BJ (cell line): ENCODE measurements around the gene MYO15B. TPM values are rescaled to one million over a fixed set of nuclear protein-coding genes. Genes with fewer than 3 reads are reported as not detected.

Experiments
- CTCF ChIA-PET: fragments of 350-600 bp; formaldehyde crosslinking; extraction: SDS; loops from one replicate; lab custom pipeline; 2021; ENCODE audit warnings: antibody characterized with exemption, inconsistent platforms; lab: Yijun Ruan, JAX
- POLR2A ChIA-PET: fragments of 300-600 bp; sonication (Branson Sonifier 250); formaldehyde crosslinking; extraction: SDS; loops from one replicate; lab custom pipeline; 2021; ENCODE audit warnings: antibody characterized with exemption; lab: Charles Lee
- DNase-seq: peaks from one replicate; pipeline ENCODE4 v3.0.0-alpha.2; 2011; ENCODE audit warnings: low read depth
- H3K27me3 ChIP-seq: 2 replicates; pipeline ENCODE4 v1.6.0; 2011; ENCODE audit warnings: low read length; ENCODE audit not compliant: control insufficient read depth, insufficient read depth
- H3K36me3 ChIP-seq: 2 replicates; pipeline ENCODE4 v1.5.1; 2011; ENCODE audit warnings: low read length; ENCODE audit not compliant: control insufficient read depth, insufficient read depth
- H3K4me3 ChIP-seq: 2 replicates; pipeline ENCODE4 v1.5.1; 2011; ENCODE audit warnings: low read depth, mild to moderate bottlenecking, control low read depth, low read length
- polyA plus RNA-seq: library from polyadenylated mRNA; depleted of rRNA; stranded (reverse); fragments of >200 nt; gene quantifications from 2 replicates; pipeline ENCODE4 v1.2.3, GENCODE V29; 2011
- TF ChIP-seq, protein P1 (sequence below): IDR thresholded peaks from 2 replicates; pipeline ENCODE4 v1.5.1; 2011; ENCODE audit warnings: low read depth, mild to moderate bottlenecking, control low read depth, inconsistent platforms, low read length, moderate library complexity; ENCODE audit not compliant: insufficient read depth

Gene MYO15B
- polyA plus RNA-seq, 1 experiment: 1.3 TPM

DNA sequence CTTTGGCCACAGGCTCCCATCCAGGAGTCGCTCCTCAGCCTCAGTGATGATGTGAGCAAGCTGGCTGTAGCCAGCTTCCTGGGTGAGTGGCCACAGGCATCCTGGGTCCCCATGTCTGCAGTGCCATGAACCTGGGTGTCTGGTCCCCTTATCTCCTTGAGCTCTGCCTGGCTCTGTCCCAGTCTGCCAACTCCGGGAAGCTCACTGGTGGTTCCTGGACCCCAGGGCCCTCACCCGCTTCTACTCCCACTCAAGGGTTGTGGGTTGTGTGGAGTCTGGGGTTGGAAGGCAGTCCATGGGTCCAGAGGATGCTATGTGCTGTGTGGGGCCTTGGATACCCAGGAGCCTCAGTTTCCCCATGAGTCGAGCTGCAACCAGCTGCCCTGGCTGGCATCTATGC lies 33.9 kb downstream of the MYO15B start:
- POLR2A ChIA-PET: no interaction called here

DNA sequence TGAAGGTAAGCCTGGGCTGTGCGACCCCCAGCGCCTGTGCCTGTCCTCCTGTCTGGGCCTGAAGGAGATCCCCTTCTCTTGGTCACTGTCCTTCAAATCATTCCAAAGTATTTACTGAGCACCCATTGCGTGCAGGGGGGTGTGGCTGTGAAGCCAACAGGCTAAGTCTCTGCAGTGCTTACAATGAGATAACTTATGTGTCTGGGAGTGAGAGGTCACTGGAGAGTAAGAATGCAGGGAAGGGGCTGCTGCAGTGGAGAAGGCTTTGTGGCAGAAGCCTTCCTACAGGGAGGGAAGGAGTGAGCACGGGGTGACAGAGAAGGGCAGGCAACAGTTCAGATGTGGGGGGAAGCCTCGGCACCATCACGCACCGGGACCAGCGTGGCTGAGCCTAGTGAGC lies 34.5 kb downstream of the MYO15B start:
- ChIA-PET POLR2A (no interaction called here), CTCF (interaction anchor here (0.9 to 21.7 kb wide), 3 partner anchors 11 to 126 kb away, joined by 3 to 502 read pairs (median 37); partner anchors contain the start of gene SMIM5)
- no peak for DNase-seq
- H3K36me3 ChIP-seq: no peaks in the 10 kb centered on the region
- TF ChIP-seq, protein P1, sequence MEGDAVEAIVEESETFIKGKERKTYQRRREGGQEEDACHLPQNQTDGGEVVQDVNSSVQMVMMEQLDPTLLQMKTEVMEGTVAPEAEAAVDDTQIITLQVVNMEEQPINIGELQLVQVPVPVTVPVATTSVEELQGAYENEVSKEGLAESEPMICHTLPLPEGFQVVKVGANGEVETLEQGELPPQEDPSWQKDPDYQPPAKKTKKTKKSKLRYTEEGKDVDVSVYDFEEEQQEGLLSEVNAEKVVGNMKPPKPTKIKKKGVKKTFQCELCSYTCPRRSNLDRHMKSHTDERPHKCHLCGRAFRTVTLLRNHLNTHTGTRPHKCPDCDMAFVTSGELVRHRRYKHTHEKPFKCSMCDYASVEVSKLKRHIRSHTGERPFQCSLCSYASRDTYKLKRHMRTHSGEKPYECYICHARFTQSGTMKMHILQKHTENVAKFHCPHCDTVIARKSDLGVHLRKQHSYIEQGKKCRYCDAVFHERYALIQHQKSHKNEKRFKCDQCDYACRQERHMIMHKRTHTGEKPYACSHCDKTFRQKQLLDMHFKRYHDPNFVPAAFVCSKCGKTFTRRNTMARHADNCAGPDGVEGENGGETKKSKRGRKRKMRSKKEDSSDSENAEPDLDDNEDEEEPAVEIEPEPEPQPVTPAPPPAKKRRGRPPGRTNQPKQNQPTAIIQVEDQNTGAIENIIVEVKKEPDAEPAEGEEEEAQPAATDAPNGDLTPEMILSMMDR: no peak
- H3K27me3 ChIP-seq: no peaks in the 10 kb centered on the region; the same call in 1 of the 2 replicates
- no peak overlapping the region for H3K4me3 ChIP-seq

More for the DNA sequence above, 33.9 kb downstream of the MYO15B start:
- Histone ChIP-seq H3K4me3 (no peak overlapping the region), H3K27me3 (no peaks in the 10 kb centered on the region; the same call in 1 of the 2 replicates), H3K36me3 (no peaks in the 10 kb centered on the region)
- TF ChIP-seq, protein P1: no peak
- CTCF ChIA-PET: interaction anchor here (0.9 to 21.7 kb wide), 4 partner anchors 12 to 127 kb away, joined by 3 to 502 read pairs (median 20); partner anchors contain the start of gene SMIM5
- no peak for DNase-seq

GRCh38 chr17:75622771-75623273 lies 35.2 kb downstream of the MYO15B start:
- TF ChIP-seq, protein P1: no peak
- ChIA-PET CTCF (interaction anchor here (1.1 to 21.7 kb wide), 4 partner anchors 9 to 125 kb away, joined by 4 to 502 read pairs (median 26); partner anchors contain the start of gene SMIM5), POLR2A (no interaction called here)
- H3K4me3 ChIP-seq: no peak overlapping the region
- DNase-seq: no peak
- no peaks in the 10 kb centered on the region; the same call in 1 of the 2 replicates for H3K27me3 ChIP-seq
- no peaks in the 10 kb centered on the region for H3K36me3 ChIP-seq

GRCh38 chr17:75623386-75623785 lies 35.8 kb downstream of the MYO15B start:
- Histone ChIP-seq H3K4me3 (no peak overlapping the region), H3K36me3 (no peaks in the 10 kb centered on the region; the same call in 1 of the 2 replicates), H3K27me3 (no peaks in the 10 kb centered on the region; the same call in 1 of the 2 replicates)
- TF ChIP-seq, protein P1: no peak
- POLR2A ChIA-PET: no interaction called here
- no peak for DNase-seq
- CTCF ChIA-PET: interaction anchor here (0.8 to 21.7 kb wide), 6 partner anchors 9 to 125 kb away, joined by 3 to 502 read pairs (median 5); partner anchors contain the start of gene SMIM5

GRCh38 chr17:75624021-75624420 lies 36.4 kb downstream of the MYO15B start:
- H3K4me3 ChIP-seq: no peak overlapping the region
- no peak for DNase-seq
- TF ChIP-seq, protein P1: no peak
- no peaks in the 10 kb centered on the region; the same call in 1 of the 2 replicates for H3K27me3 ChIP-seq
- H3K36me3 ChIP-seq: peaks cover 1% of the 10 kb centered on the region
- ChIA-PET CTCF (interaction anchor here (0.8 to 21.7 kb wide), 8 partner anchors 9 to 124 kb away, joined by 3 to 502 read pairs (median 4); partner anchors contain the start of gene SMIM5), POLR2A (no interaction called here)
